T-helper 2 cell treated with Interferon-gamma antibody and Interleukin-4, amounts not matched to agents 100 ng/mL and 5 ng/mL, for 36 hours (primary cell): ENCODE data around the gene GPR21. TPM values are rescaled to one million over a fixed set of nuclear protein-coding genes. Genes with fewer than 3 reads are reported as not detected.

Experiments
- intact Hi-C: fragments of 100-400 bp; cut with micrococcal nuclease; formaldehyde crosslinking; loops from one replicate; pipeline ENCODE4 v1.15.1; 2023
- total RNA-seq: library from RNA; stranded (reverse); gene quantifications from 2 replicates; pipeline ENCODE4 v1.2.3, GENCODE V29; 2022

The GPR21 gene
- 0.23 and 0.91 TPM in 2 replicates for total RNA-seq

GRCh38 chr9:123033352-123033751, at the start of gene GPR21:
Gene GPR21 (plus strand): TSS chr9:123033667. CDS start chr9:123034567, 900 bp downstream.
- intact Hi-C loops = no loop called here

- intact Hi-C loops = no loop called here
These were observed 47.5 kb upstream of the GPR21 start for GRCh38 chr9:122986010-122986409.

GRCh38 chr9:122988141-122988540, 45.3 kb upstream of the GPR21 start:
- intact Hi-C loops = no loop called here

GRCh38 chr9:122988920-122989621, 44.4 kb upstream of the GPR21 start:
- intact Hi-C loops = no loop called here

GRCh38 chr9:122991370-122991830, 42.1 kb upstream of the GPR21 start:
- intact Hi-C loops = loop anchor here (1.0 to 2.0 kb wide), 3 partner anchors 87 to 527 kb away; partner anchors contain the start of genes PDCL and RC3H2

GRCh38 chr9:122996586-122996985, 36.9 kb upstream of the GPR21 start:
- intact Hi-C loops = no loop called here

GRCh38 chr9:122998448-122998847, 35.0 kb upstream of the GPR21 start:
- intact Hi-C loops = no loop called here

- intact Hi-C loops = no loop called here
These were observed 32.9 kb upstream of the GPR21 start for GRCh38 chr9:123000371-123001068.

- intact Hi-C loops = no loop called here
These were observed 30.7 kb upstream of the GPR21 start for GRCh38 chr9:123002754-123003153.

GRCh38 chr9:123003466-123003865, 30.0 kb upstream of the GPR21 start:
- intact Hi-C loops = no loop called here

- intact Hi-C loops = no loop called here
These were observed 27.5 kb upstream of the GPR21 start for GRCh38 chr9:123005964-123006363.

- intact Hi-C loops = no loop called here
These were observed 26.2 kb upstream of the GPR21 start for GRCh38 chr9:123007269-123007668.

GRCh38 chr9:123008909-123009308, 24.6 kb upstream of the GPR21 start:
- intact Hi-C loops = no loop called here

- intact Hi-C loops = no loop called here
These were observed 22.1 kb upstream of the GPR21 start for GRCh38 chr9:123011380-123011779.

GRCh38 chr9:123011878-123012528, 21.5 kb upstream of the GPR21 start:
- intact Hi-C loops = no loop called here

GRCh38 chr9:123016631-123017030, 16.8 kb upstream of the GPR21 start:
- intact Hi-C loops = no loop called here

GRCh38 chr9:123020796-123021195, 12.7 kb upstream of the GPR21 start:
- intact Hi-C loops = no loop called here

GRCh38 chr9:123026425-123026824, 7.0 kb upstream of the GPR21 start:
- intact Hi-C loops = no loop called here

- intact Hi-C loops = no loop called here
These were observed 6.0 kb upstream of the GPR21 start for GRCh38 chr9:123027517-123027916.

- intact Hi-C loops = no loop called here
These were observed 5.3 kb upstream of the GPR21 start for GRCh38 chr9:123028136-123028535.

- intact Hi-C loops = no loop called here
These were observed 4.5 kb upstream of the GPR21 start for GRCh38 chr9:123028973-123029372.

- intact Hi-C loops = no loop called here
These were observed 1.5 kb upstream of the GPR21 start for GRCh38 chr9:123031963-123032362.
